Activated CD4-positive, alpha-beta T cell treated with anti-CD3 and anti-CD28 coated beads for 4 hours (primary cell): ENCODE data around the gene BNIP1.
A peak's percentile ranks its signal among the peaks of the same experiment; 100 is the strongest.

Experiments
- DNase-seq, 2 donors: peaks; one replicate each; pipeline ENCODE4 v3.0.0-alpha.2; 2020

The BNIP1 gene

DNA sequence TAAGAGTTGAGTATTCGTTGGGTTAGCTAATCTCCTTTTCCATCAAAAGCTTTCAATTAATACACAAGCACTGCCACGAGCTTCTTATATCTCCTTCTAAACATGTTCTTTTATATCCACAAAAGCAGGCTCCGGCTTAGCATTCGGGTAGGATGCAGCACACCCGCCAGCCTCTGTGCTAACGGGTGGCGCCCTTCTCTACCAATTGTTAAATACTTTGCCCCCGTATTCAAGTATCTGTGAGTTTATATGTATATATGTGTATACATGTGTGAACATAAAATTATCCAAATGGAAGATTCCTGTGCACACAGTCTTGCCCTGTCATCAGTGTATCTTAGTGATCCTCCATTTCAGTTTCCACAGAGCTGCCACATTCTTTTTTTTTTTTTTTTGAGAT lies 27.8 kb downstream of the BNIP1 start:
- DNase-seq, result no peak

DNA sequence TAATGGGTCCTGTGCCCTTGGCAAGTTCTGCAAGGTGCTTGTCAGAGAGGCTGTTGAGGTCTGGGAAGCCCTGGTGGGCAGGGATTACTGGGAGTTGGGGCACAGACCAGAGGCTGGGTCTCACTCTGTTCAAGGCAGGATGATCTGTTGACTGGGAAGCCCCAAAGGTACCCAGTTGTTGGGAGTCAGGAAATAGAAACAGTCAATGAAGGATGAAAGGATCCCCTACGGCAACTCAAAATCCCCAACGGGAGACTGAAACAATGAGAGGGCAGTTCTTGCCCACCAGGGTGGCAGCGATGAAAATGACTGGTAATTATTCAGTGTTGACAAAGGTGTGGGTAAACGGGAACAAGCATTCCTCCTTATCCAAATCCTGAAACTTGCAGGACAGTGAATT lies 31.2 kb downstream of the BNIP1 start:
- no peak for DNase-seq

DNA sequence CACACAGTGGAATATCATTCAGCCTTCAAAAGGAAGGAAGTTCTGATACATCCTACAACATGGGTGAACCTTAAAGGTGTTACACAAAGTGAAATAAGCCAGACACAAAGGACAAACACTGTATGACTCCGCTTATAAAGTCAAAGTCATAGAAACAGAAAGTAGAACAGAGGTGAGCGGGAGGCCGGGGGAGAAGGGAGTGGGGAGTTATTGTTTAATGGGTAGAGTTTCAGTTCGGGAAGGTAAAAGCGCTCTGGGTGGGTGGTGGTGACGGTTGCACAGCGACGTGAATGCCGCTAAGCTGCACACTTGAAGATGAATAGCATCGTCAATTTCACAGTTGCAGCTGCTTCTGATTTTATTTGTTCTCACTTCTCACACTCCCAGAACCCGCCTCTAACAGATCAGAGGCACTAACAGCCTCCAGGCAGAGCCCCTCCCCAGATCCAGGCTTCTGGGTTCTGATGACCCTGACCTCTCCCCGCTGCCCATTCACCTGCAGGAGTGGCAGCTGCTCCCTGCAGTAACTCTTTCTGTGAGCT lies 34.1 kb downstream of the BNIP1 start:
- DNase-seq, result no peak

DNA sequence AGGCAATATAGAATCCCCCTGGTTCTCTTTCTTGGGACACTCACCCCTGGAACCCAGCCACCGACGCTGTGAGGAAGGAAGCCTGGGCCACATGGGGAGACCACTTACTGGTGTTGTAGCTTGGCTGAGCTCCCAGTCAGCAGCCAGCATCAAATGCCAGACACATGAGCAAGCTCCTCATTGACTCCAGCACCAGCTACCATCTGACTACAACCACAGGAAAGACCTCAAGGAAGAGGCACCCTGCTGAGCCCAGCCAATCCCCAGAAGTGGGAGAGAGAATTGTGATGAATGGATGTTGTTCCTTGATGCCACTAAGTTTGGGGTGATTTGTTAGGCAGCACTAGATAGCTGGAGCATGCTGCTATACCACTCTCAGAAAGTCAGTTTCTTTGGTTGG lies 36.0 kb downstream of the BNIP1 start:
- DNase-seq, result no peak

DNA sequence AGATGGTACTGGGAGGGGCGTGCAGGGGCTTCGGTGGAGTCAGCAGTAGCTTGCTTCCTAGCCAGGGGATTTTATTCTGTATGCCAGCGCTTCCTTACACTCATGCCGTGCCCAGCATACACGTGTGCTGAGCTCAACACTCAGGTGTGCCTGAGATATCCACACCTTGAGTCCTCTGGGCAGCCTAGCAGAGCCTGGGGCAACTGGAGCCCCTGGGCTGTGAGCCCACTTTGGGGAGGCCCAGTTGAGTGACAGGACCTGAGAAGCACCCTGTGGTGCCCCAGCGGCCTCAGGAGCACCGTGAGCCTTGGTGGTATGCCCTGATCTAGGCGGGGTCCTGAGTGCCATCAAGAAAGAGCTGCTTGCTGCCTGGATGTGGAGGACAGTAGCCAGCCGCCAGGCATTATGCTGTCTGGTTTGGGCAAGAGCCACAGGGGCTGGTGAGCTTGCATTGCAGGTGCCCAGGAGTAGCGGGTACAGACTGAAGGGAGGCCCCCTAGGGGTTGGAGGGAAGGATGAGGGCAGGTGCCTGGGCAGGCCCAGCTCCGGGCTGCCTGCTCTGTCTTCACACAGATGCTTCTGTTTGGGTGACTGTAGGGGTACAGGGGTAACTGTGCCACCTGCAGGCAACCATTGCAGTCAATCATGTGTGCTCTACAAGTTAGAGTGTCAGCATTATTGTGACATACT lies 42.9 kb downstream of the BNIP1 start:
- no peak for DNase-seq

GRCh38 chr5:173188280-173188679 lies 43.9 kb downstream of the BNIP1 start:
- no peak for DNase-seq

DNA sequence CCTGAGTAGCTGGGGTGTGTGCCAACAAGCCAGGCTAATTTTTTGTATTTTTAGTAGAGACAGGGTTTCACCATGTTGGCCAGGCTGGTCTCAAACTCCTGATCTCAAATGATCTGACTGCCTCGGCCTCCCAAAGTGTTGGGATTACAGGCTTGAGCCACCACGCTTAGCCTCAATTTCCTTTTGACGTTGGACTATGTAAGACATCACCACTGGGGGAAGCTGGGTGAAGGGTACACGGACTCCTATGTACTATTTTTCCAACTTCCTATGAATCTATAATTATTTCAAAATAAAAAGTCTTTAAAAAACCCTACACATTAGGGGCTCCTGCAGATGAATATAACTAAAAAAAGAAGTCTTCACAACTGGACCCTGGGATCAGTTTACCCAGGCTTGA lies 46.7 kb downstream of the BNIP1 start:
- no peak for DNase-seq

GRCh38 chr5:173191561-173191960 lies 47.2 kb downstream of the BNIP1 start:
- DNase-seq, result no peak

- DNase-seq, result no peak
These were observed 48.2 kb downstream of the BNIP1 start for GRCh38 chr5:173192561-173192960.

DNA sequence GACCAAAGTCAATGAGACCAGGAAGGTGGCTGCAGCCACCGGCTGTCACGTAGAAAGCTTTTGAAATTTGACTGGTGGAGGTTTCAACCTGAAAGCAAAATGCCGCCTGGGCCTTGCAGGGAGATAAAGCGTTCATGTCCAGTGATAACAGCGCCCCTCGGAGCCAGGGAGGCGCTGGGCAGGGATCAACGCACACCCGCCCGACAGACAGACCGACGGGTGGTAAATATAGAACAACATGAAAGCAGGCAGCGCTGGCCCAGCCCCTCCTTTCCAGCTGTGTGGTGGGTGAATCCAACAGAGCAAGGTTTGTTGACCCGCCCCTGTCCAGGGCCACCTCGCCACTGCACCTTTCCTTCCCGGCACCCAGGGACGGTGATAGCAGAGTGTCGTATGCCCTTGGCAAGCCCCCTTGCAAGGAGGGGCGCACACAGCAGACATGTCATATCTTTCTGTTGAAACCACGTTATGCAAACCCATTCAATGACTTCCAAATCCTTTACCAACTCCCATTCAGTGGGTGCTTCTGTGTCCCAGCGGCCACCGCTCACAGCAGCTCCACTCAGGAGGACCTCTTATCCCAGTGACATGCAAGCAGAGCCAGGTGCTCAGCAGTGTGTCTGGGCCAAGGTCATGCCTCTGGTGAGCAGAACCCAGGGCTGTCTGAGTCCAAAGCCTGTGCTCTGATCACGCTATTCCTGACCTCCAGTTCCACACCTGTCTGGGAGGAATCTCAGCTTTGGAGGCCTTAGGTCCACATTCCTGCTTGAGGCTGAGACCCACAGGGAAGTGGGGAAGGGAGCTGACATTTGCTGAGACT lies 52.0 kb downstream of the BNIP1 start:
- DNase-seq, result no peak

GRCh38 chr5:173197375-173197891 lies 53.1 kb downstream of the BNIP1 start:
- DNase-seq, result no peak

DNA sequence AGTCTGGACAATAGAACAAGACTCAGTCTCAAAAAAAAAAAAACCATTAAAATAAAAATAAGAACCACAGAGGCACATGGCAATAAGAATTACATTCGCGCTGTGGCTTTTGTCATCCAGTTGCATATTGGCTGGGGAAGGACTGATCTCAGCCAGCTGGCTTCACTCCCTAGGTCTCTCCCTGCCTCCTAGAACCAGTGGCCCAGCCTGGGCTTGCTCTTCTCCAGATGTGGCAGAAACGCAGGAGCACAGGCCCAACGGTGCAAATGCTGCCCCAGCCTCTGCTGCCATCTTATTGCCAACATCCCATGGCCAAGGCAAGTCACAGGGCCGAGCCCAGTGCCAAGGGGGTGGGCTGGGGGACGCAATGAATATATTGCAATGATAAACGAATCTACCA lies 53.7 kb downstream of the BNIP1 start:
- DNase-seq, result no peak

GRCh38 chr5:173200356-173200755 lies 56.0 kb downstream of the BNIP1 start:
- no peak for DNase-seq

DNA sequence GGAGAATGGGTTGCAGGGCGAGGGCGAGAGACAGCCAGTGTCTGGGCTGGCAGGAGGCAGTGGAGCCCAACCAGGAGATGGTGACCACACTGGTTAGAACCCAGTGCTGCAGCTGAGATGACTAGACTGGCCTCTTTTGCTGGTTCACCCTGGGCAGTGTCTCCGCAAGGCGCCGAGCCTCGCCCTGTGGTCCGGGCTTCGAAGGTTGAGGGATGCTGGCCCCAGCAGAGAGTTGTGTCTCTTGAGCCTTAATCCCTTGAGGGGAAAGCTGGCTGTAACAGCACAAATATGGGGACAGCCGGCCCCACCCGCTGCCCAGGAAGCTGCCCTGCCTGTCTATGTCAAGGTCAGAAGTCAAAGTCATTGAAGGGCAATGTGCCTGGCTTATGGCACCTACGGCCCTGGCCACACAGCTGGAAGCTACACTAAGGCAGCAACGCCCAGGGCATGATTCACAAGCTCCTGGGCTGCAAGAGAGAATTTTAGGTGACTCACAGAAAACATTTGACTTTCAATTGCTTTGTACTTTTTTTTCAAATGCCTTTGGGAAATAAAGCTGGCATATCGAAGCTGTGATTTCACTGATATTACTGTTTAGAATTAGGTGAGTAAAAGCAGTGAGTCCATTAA lies 57.4 kb downstream of the BNIP1 start:
- no peak for DNase-seq

GRCh38 chr5:173202266-173202875 lies 58.0 kb downstream of the BNIP1 start:
- no peak for DNase-seq

GRCh38 chr5:173204185-173204979 lies 60.1 kb downstream of the BNIP1 start:
- DNase-seq, result peak in 1 of 2 donors; percentile 7

- DNase-seq, result no peak
These were observed 61.6 kb downstream of the BNIP1 start for GRCh38 chr5:173205916-173206315.

GRCh38 chr5:173208296-173208695 lies 64.0 kb downstream of the BNIP1 start:
- DNase-seq, result no peak

DNA sequence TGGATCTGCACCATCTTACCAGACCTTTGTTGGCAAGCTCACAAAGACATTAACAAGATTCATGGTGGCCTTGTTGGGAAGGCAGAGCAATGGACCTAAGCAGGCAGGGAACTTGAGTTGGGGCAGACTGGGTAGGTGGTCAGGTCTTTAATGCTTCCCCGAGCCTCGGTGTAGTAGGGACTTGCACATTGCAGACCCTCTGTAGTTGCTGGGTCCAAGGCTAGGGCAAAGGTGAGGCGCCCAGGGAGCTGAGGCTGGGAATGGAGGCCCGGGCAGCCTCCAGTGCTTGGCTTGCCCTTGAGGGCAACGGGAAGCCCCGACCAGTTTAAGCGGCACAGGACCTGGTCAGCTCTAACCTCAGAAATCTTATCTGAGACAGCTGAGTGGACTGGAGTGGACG lies 66.5 kb downstream of the BNIP1 start:
- no peak for DNase-seq

DNA sequence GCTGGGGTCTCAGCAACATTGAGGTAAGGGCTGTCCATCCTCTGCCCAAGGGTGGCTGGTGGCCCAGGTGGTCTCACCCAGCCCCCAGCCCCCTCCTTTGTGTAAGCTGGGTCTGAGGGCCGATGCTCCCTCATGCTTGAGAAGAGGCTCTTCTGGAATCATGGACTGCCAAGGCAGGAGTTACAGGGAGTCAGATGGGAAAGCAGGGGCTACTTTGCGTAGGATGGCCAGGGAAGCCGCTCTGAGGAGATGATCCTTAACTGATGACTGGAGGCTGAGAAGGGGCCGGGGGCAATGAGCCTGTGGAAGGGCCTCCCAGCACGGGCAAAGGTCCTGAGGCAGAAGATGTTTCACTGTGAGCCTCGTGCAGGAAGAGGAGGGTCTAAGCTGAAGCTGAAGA lies 67.0 kb downstream of the BNIP1 start:
- DNase-seq, result no peak

DNA sequence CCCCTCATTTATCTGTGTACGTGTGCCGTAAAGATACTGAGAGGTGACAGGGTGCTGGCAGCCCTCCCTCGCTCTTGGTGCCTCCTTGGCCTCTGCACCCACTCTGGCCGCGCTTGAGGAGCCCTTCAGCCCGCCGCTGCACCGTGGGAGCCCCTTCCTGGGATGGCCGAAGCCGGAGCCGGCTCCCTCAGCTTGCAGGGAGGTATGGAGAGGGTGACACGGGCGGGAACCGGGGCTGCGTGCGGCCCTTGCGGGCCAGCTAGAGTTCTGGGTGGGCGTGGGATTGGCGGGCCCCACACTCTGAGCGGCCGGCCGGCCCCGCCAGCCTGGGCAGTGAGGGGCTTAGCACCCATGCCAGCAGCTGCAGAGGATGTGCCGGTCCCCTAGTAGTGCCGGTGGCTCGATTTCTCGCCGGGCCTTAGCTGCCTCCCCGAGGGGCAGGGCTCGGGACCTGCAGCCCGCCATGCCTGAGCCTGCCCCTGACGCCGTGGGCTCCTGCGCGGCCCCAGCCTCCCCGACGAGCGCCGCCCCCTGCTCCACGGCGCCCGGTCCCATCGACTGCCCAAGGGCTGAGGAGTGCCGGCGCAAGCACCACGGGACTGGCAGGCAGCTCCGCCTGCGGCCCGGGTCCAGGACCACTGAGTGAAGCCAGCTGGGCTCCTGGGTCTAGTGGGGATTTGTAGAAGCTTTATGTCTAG lies 69.1 kb downstream of the BNIP1 start:
- no peak for DNase-seq
